ENCODE measurements around the gene BCAS4. TPM values are rescaled to one million over a fixed set of nuclear protein-coding genes. Genes with fewer than 3 reads are reported as not detected.
A peak's percentile ranks its signal among the peaks of the same experiment; 100 is the strongest.

Gene BCAS4
- total RNA-seq, 1 donor from 2014 or later, result 7.8 TPM

GRCh38 chr20:50824137-50824536 lies 29.3 kb downstream of the BCAS4 start:
- peaks cover 16% of the 10 kb centered on the region for H3K4me1 Mint-ChIP-seq (ENCODE audit: low read depth)
- no peaks in the 10 kb centered on the region for H3K9me3 Mint-ChIP-seq
- intact Hi-C loops (cut with micrococcal nuclease), result no loop called here
- H3K36me3 Mint-ChIP-seq (ENCODE audit: low read depth), result peaks cover 9% of the 10 kb centered on the region
- peaks cover 1% of the 10 kb centered on the region for H3K27me3 Mint-ChIP-seq (ENCODE audit: insufficient read depth)
- DNase-seq (ENCODE audit: low spot score), result no peak
- H3K4me3 Mint-ChIP-seq, result no peak overlapping the region
- no peak overlapping the region for H3K27ac Mint-ChIP-seq

GRCh38 chr20:50826121-50826520 lies 31.3 kb downstream of the BCAS4 start:
- H3K27ac Mint-ChIP-seq, result no peak overlapping the region
- no peaks in the 10 kb centered on the region for H3K9me3 Mint-ChIP-seq
- peaks cover 5% of the 10 kb centered on the region for H3K4me1 Mint-ChIP-seq (ENCODE audit: low read depth)
- DNase-seq (ENCODE audit: low spot score), result no peak
- H3K27me3 Mint-ChIP-seq (ENCODE audit: insufficient read depth), result peaks cover 1% of the 10 kb centered on the region
- intact Hi-C loops (cut with micrococcal nuclease), result no loop called here
- H3K36me3 Mint-ChIP-seq (ENCODE audit: low read depth), result peaks cover 6% of the 10 kb centered on the region
- H3K4me3 Mint-ChIP-seq, result no peak overlapping the region

DNA sequence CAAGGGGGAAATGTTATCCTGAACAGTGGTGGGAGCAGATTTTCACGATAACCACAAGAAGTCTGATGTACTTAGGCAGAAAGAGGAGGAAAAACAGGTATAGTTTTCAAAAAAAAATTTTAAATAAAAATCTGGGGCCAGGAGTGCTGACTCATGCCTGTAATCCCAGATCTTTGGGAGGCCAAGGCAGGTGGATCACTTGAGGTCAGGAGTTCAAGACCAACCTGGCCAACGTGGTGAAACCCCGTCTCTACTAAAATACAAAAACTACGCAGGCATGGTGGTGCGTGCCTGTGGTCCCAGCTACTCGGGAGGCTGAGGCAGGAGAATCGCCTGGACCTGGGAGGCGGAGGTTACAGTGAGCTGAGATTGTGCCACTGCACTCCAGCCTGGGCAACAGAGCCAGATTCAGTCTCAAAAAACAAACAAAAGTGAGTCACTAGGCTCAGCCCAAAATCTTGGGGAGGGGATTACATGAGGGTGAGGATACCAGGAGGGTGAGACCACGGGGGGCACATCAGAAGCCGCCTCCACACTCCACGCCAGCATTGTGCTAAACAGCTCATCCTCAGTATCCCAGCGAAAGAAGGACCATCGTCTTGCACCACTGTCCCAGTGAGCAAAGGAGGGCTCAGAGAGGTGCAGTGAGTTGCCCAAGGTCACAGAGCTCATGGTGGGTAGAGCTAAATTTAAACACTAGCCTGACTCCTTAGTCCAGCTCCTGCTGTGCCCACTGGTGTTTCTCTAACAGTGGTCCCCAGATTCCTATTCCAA lies 33.7 kb downstream of the BCAS4 start:
- Mint-ChIP-seq H3K36me3 (ENCODE audit: low read depth) (peaks cover 3% of the 10 kb centered on the region), H3K27me3 (ENCODE audit: insufficient read depth) (no peaks in the 10 kb centered on the region), H3K27ac (no peak overlapping the region), H3K9me3 (no peaks in the 10 kb centered on the region), H3K4me1 (ENCODE audit: low read depth) (no peaks in the 10 kb centered on the region), H3K4me3 (no peak overlapping the region)
- no peak for DNase-seq (ENCODE audit: low spot score)
- intact Hi-C loops (cut with micrococcal nuclease), result no loop called here

DNA sequence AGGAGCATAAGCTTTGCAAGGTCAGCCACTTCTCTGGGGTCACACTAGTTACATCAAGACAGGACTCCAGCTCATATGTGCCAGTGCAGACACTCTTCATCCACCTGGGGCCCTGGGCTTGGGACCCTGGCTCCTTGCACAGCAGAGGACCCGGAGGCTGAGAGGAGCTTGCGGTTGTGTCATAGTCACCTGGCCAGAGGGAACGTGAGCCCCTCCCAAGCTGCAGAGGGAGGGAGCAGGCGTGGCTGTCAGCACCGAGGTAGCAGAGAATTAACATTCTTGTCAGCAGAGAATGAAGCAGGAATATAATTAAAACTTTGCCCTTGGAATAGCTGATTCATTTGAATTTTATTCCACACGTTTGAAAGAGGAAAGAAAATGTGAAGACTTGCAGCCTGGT lies 36.8 kb downstream of the BCAS4 start:
- H3K27ac Mint-ChIP-seq, result no peak overlapping the region
- no peak overlapping the region for H3K4me3 Mint-ChIP-seq
- H3K27me3 Mint-ChIP-seq (ENCODE audit: insufficient read depth), result no peaks in the 10 kb centered on the region
- H3K4me1 Mint-ChIP-seq (ENCODE audit: low read depth), result no peaks in the 10 kb centered on the region
- H3K9me3 Mint-ChIP-seq, result no peaks in the 10 kb centered on the region
- intact Hi-C loops (cut with micrococcal nuclease), result no loop called here
- no peak for DNase-seq (ENCODE audit: low spot score)
- peaks cover 3% of the 10 kb centered on the region for H3K36me3 Mint-ChIP-seq (ENCODE audit: low read depth)

DNA sequence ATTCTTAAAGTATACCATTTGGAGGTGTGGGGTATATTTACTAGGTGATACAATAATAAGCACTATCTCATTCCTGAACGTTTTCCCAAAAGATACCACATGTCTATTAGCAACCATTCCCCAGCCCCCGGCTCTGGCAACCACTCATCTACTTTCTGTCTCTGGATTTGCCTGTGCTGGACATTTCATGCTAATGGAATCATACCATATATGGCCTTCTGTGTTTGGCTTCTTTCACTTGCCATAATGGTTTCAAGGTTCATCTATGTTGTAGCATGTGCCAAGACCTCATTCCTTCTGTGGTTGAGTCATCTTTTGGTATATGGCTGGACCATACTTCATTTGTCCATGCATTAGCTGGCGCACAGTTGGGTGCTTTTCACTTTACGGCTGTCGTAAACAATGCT lies 39.7 kb downstream of the BCAS4 start:
- Mint-ChIP-seq H3K36me3 (ENCODE audit: low read depth) (no peaks in the 10 kb centered on the region), H3K4me1 (ENCODE audit: low read depth) (no peaks in the 10 kb centered on the region), H3K9me3 (no peaks in the 10 kb centered on the region), H3K27me3 (ENCODE audit: insufficient read depth) (no peaks in the 10 kb centered on the region), H3K27ac (no peak overlapping the region), H3K4me3 (no peak overlapping the region)
- DNase-seq (ENCODE audit: low spot score), result no peak
- intact Hi-C loops (cut with micrococcal nuclease), result no loop called here

- Mint-ChIP-seq H3K27me3 (ENCODE audit: insufficient read depth) (no peaks in the 10 kb centered on the region), H3K9me3 (no peaks in the 10 kb centered on the region), H3K4me3 (no peak overlapping the region), H3K36me3 (ENCODE audit: low read depth) (no peaks in the 10 kb centered on the region), H3K4me1 (ENCODE audit: low read depth) (no peaks in the 10 kb centered on the region), H3K27ac (no peak overlapping the region)
- intact Hi-C loops (cut with micrococcal nuclease), result no loop called here
- DNase-seq (ENCODE audit: low spot score), result no peak
Measured at GRCh38 chr20:50837532-50838321, 42.9 kb downstream of the BCAS4 start.

DNA sequence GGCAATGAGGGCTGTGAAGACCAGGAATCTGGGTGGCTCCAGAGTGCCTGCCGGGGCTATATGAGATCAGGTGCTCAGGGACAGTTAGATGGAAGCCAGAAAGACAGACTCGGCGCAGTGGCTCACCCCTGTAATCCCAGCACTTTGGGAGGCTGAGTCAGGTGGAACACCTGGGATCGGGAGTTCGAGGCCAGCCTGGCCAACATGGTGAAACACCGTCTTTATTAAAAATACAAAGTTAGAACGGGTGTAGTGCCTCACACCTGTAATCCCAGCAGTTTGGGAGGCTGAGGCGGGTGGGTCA lies 43.4 kb downstream of the BCAS4 start:
- no peaks in the 10 kb centered on the region for H3K9me3 Mint-ChIP-seq
- intact Hi-C loops (cut with micrococcal nuclease), result no loop called here
- H3K27me3 Mint-ChIP-seq (ENCODE audit: insufficient read depth), result no peaks in the 10 kb centered on the region
- no peaks in the 10 kb centered on the region for H3K4me1 Mint-ChIP-seq (ENCODE audit: low read depth)
- no peak overlapping the region for H3K4me3 Mint-ChIP-seq
- DNase-seq (ENCODE audit: low spot score), result no peak
- no peak overlapping the region for H3K27ac Mint-ChIP-seq
- H3K36me3 Mint-ChIP-seq (ENCODE audit: low read depth), result no peaks in the 10 kb centered on the region

GRCh38 chr20:50838707-50839385 lies 44.0 kb downstream of the BCAS4 start:
- intact Hi-C loops (cut with micrococcal nuclease), result no loop called here
- peak overlapping the region; percentile 42 for H3K27ac Mint-ChIP-seq
- no peaks in the 10 kb centered on the region for H3K4me1 Mint-ChIP-seq (ENCODE audit: low read depth)
- H3K36me3 Mint-ChIP-seq (ENCODE audit: low read depth), result no peaks in the 10 kb centered on the region
- no peaks in the 10 kb centered on the region for H3K9me3 Mint-ChIP-seq
- H3K27me3 Mint-ChIP-seq (ENCODE audit: insufficient read depth), result no peaks in the 10 kb centered on the region
- H3K4me3 Mint-ChIP-seq, result no peak overlapping the region
- no peak for DNase-seq (ENCODE audit: low spot score)

- no peak for DNase-seq (ENCODE audit: low spot score)
- H3K36me3 Mint-ChIP-seq (ENCODE audit: low read depth), result no peaks in the 10 kb centered on the region
- H3K4me1 Mint-ChIP-seq (ENCODE audit: low read depth), result peaks cover 10% of the 10 kb centered on the region
- H3K9me3 Mint-ChIP-seq, result no peaks in the 10 kb centered on the region
- no peaks in the 10 kb centered on the region for H3K27me3 Mint-ChIP-seq (ENCODE audit: insufficient read depth)
- H3K4me3 Mint-ChIP-seq, result no peak overlapping the region
- intact Hi-C loops (cut with micrococcal nuclease), result no loop called here
- H3K27ac Mint-ChIP-seq, result no peak overlapping the region
Measured at GRCh38 chr20:50842821-50843220, 48.0 kb downstream of the BCAS4 start.

GRCh38 chr20:50843331-50844276 lies 48.7 kb downstream of the BCAS4 start:
- intact Hi-C loops (cut with micrococcal nuclease), result no loop called here
- Mint-ChIP-seq H3K36me3 (ENCODE audit: low read depth) (no peaks in the 10 kb centered on the region), H3K27me3 (ENCODE audit: insufficient read depth) (no peaks in the 10 kb centered on the region), H3K9me3 (no peaks in the 10 kb centered on the region), H3K4me3 (no peak overlapping the region), H3K27ac (no peak overlapping the region), H3K4me1 (ENCODE audit: low read depth) (peaks cover 10% of the 10 kb centered on the region)
- no peak for DNase-seq (ENCODE audit: low spot score)

GRCh38 chr20:50844430-50845100 lies 49.7 kb downstream of the BCAS4 start:
- H3K27ac Mint-ChIP-seq, result peak overlapping the region; percentile 48

DNA sequence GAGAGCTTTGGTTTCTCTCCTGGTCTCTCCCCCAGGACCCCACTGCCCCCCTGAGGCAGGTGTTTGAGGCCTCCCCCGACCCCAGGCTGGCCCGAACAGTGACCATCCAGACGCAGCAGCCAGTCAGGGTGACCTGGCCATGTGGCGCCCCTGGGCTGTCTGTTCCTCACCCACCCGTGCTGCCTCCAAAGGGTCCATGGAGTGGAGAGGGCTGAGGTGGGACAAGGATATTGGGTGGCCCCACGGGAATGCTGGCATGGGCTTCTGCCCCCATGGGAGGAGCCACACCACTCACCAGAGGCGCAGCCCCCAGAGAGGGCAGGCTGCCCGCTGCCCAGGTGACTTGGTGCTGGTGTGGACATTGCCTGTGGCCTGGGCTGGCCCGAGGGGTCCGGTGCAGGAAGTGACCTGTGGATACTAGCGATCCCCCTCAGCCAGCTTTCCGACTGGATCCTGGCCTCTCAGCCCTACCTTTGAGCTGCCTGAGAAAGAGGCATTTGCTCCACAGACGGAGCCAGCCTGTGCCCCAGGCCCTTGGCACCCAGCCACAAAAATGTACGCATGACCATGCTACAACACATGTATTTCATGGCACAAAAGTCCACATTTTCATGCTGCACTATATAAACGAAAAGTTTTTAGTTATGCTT lies 50.8 kb downstream of the BCAS4 start:
- H3K27me3 Mint-ChIP-seq (ENCODE audit: insufficient read depth), result no peaks in the 10 kb centered on the region
- peaks cover 10% of the 10 kb centered on the region for H3K4me1 Mint-ChIP-seq (ENCODE audit: low read depth)
- H3K36me3 Mint-ChIP-seq (ENCODE audit: low read depth), result no peaks in the 10 kb centered on the region
- no peak overlapping the region for H3K4me3 Mint-ChIP-seq
- intact Hi-C loops (cut with micrococcal nuclease), result no loop called here
- no peaks in the 10 kb centered on the region for H3K9me3 Mint-ChIP-seq
- DNase-seq (ENCODE audit: low spot score), result no peak
- H3K27ac Mint-ChIP-seq, result no peak overlapping the region

More at GRCh38 chr20:50844430-50845100, 49.7 kb downstream of the BCAS4 start:
- Mint-ChIP-seq H3K4me3 (no peak overlapping the region), H3K36me3 (ENCODE audit: low read depth) (no peaks in the 10 kb centered on the region), H3K9me3 (no peaks in the 10 kb centered on the region), H3K27me3 (ENCODE audit: insufficient read depth) (no peaks in the 10 kb centered on the region), H3K4me1 (ENCODE audit: low read depth) (peaks cover 10% of the 10 kb centered on the region)
- intact Hi-C loops (cut with micrococcal nuclease), result no loop called here
- DNase-seq (ENCODE audit: low spot score), result peak; percentile 44

Data from activated T-helper 1 cell treated with anti-CD3 and anti-CD28 coated beads, Interleukin-12 subunit alpha, Interleukin-12 subunit beta, Interleukin-2, Interleukin-4 antibody, amounts not matched to agents 30 ng/mL and 10 ng/mL and 1 ng/mL, durations not matched to agents 14 hours and 24 hours and 36 hours (primary cell).